PC-9 (cell line): ENCODE measurements around the gene ABCG4. TPM values are rescaled to one million over a fixed set of nuclear protein-coding genes. Genes with fewer than 3 reads are reported as not detected.

Experiments
- BruUV-seq: library from RNA; stranded (reverse); fragments of 400-500 nt; replicated peaks from 2 replicates; lab custom pipeline; 2021; lab: Mats Ljungman, UMichigan
- CTCF ChIA-PET: fragments of 300-600 bp; sonication (Branson Sonifier 250); formaldehyde crosslinking; loops from one replicate; lab custom pipeline; 2022; ENCODE audit warnings: antibody characterized with exemption; lab: Charles Lee
- POLR2A ChIA-PET: fragments of 300-600 bp; sonication (Branson Sonifier 250); formaldehyde crosslinking; loops from one replicate; lab custom pipeline; 2022; ENCODE audit warnings: antibody characterized with exemption; ENCODE audit not compliant: unreplicated experiment; lab: Charles Lee
- DNase-seq, 2 experiments: peaks; one replicate each; pipeline versions ENCODE4 v3.0.0 to v3.0.0-alpha.2; 2015 to 2022; ENCODE audit warnings: mixed read lengths in 1 of 2
- H2AFZ ChIP-seq: fragments of 200-600 bp; sonication (generic); 2 replicates; pipeline ENCODE4 v1.8.1; 2017; ENCODE audit warnings: antibody characterized with exemption
- H3F3A ChIP-seq: fragments of 200-600 bp; sonication (generic); 2 replicates; pipeline ENCODE4 v1.8.1; 2017; ENCODE audit warnings: antibody characterized with exemption, mild to moderate bottlenecking, low read depth; ENCODE audit not compliant: insufficient read depth
- H3K27ac ChIP-seq: fragments of 200-600 bp; sonication (generic); 2 replicates; pipeline ENCODE4 v1.6.1; 2016; ENCODE audit warnings: mixed run types
- H3K27me3 ChIP-seq: fragments of 200-600 bp; sonication (generic); 2 replicates; pipeline ENCODE4 v1.6.1; 2016; ENCODE audit warnings: low read depth, mixed run types; ENCODE audit not compliant: insufficient read depth
- H3K36me3 ChIP-seq: fragments of 200-600 bp; sonication (generic); 2 replicates; pipeline ENCODE4 v1.6.1; 2016; ENCODE audit warnings: low read depth, mixed run types
- H3K4me1 ChIP-seq: fragments of 200-600 bp; sonication (generic); replicated peaks from 2 replicates; pipeline ENCODE4 v1.6.1; 2016; ENCODE audit warnings: mixed run types; ENCODE audit not compliant: insufficient read depth
- H3K4me2 ChIP-seq: fragments of 200-600 bp; sonication (generic); 2 replicates; pipeline ENCODE4 v1.6.1; 2017; ENCODE audit warnings: mixed run types
- H3K4me3 ChIP-seq: fragments of 200-600 bp; sonication (generic); 2 replicates; pipeline ENCODE4 v1.6.1; 2016; ENCODE audit warnings: mixed run types
- H3K79me2 ChIP-seq: fragments of 200-600 bp; sonication (generic); 2 replicates; pipeline ENCODE4 v1.6.1; 2017; ENCODE audit warnings: low read depth, mixed run types
- H3K9me2 ChIP-seq: fragments of 200-600 bp; sonication (generic); 2 replicates; pipeline ENCODE4 v1.8.1; 2017; ENCODE audit warnings: mild to moderate bottlenecking; ENCODE audit not compliant: insufficient read depth
- H3K9me3 ChIP-seq: fragments of 200-600 bp; sonication (generic); 2 replicates; pipeline ENCODE4 v1.8.1; 2016; ENCODE audit warnings: low read depth; ENCODE audit not compliant: insufficient read depth
- H4K20me1 ChIP-seq: fragments of 200-600 bp; sonication (generic); 2 replicates; pipeline ENCODE4 v1.8.1; 2017; ENCODE audit not compliant: insufficient read depth
- EZH2 ChIP-seq: fragments of 200-600 bp; sonication (generic); IDR thresholded peaks from 2 replicates; pipeline ENCODE4 v1.8.0; 2017; ENCODE audit warnings: antibody characterized with exemption, low read depth
- intact Hi-C: fragments of 100-400 bp; cut with micrococcal nuclease; formaldehyde crosslinking; loops from one replicate; pipeline ENCODE4 v1.10.0; 2022; ENCODE audit not compliant: unreplicated experiment
- total RNA-seq: library from RNA; stranded (reverse); gene quantifications from 2 replicates; pipeline ENCODE4 v1.2.3, GENCODE V29; 2021
- TF ChIP-seq, protein P1 (sequence below): fragments of 200-600 bp; sonication (generic); conservative IDR thresholded peaks from 2 replicates; pipeline ENCODE4 v1.6.1; 2017; ENCODE audit warnings: mixed run types, antibody characterized with exemption, mild to moderate bottlenecking, moderate library complexity

ABCG4 gene
- total RNA-seq, 1 experiment from 2014 or later: 0.11 TPM

DNA sequence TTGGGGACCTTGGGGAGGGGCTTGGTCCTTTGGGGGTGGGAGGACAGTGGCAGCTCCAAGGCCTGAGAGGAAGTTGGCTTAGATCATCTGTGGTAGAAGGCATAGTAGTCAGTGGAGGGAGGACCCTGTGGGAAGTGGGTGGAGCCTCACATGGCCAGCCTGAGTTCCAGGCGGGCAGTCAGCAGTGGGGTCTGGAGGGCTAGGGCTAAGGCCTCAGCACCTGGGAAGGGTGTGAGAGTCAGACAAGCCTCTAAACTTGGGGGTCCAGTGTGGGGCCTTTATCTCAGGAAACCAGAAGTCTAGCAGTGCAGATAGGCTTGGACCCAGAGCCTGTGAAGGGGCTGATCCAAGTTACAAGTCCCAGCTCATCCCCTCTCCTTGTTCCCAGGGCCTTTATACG, 23.7 kb downstream of the ABCG4 start:
- no peak overlapping the region for H3K4me3 ChIP-seq
- no peak overlapping the region for H2AFZ ChIP-seq
- no peaks in the 10 kb centered on the region for H3K36me3 ChIP-seq
- peaks cover 26% of the 10 kb centered on the region for H3K4me1 ChIP-seq
- no peak overlapping the region for H3K4me2 ChIP-seq
- no peak for DNase-seq
- no peaks in the 10 kb centered on the region for H4K20me1 ChIP-seq
- H3K9me3 ChIP-seq: no peaks in the 10 kb centered on the region
- H3K27me3 ChIP-seq: no peaks in the 10 kb centered on the region
- ChIA-PET POLR2A (no interaction called here), CTCF (no interaction called here)
- no peak overlapping the region for H3K27ac ChIP-seq
- no TSS peak for BruUV-seq
- H3K79me2 ChIP-seq: no peaks in the 10 kb centered on the region
- H3K9me2 ChIP-seq: no peaks in the 10 kb centered on the region
- no peak for TF ChIP-seq EZH2
- TF ChIP-seq, protein P1, sequence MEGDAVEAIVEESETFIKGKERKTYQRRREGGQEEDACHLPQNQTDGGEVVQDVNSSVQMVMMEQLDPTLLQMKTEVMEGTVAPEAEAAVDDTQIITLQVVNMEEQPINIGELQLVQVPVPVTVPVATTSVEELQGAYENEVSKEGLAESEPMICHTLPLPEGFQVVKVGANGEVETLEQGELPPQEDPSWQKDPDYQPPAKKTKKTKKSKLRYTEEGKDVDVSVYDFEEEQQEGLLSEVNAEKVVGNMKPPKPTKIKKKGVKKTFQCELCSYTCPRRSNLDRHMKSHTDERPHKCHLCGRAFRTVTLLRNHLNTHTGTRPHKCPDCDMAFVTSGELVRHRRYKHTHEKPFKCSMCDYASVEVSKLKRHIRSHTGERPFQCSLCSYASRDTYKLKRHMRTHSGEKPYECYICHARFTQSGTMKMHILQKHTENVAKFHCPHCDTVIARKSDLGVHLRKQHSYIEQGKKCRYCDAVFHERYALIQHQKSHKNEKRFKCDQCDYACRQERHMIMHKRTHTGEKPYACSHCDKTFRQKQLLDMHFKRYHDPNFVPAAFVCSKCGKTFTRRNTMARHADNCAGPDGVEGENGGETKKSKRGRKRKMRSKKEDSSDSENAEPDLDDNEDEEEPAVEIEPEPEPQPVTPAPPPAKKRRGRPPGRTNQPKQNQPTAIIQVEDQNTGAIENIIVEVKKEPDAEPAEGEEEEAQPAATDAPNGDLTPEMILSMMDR: no peak
- intact Hi-C loops: no loop called here
- peaks cover 39% of the 10 kb centered on the region for H3F3A ChIP-seq

DNA sequence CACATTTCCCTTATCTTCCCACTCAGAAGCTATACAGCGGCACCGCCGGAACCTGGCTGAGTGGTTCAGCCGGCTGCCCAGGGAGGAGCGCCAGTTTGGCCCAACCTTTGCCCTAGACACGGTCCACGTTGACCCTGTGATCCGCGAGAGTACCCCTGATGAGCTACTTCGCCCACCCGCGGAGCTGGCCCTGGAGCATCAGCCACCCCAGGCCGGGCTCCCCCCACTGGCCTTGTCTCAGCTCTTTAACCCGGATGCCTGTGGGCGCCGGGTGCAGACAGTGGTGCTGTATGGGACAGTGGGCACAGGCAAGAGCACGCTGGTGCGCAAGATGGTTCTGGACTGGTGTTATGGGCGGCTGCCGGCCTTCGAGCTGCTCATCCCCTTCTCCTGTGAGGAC, 24.6 kb downstream of the ABCG4 start:
- no peak overlapping the region for H3K4me2 ChIP-seq
- no peaks in the 10 kb centered on the region for H3K36me3 ChIP-seq
- H3K79me2 ChIP-seq: no peaks in the 10 kb centered on the region
- peaks cover 30% of the 10 kb centered on the region for H3F3A ChIP-seq
- no peak for TF ChIP-seq EZH2
- TF ChIP-seq, protein P1: no peak
- peaks cover 26% of the 10 kb centered on the region for H3K4me1 ChIP-seq
- no peaks in the 10 kb centered on the region for H3K9me3 ChIP-seq
- no peaks in the 10 kb centered on the region for H4K20me1 ChIP-seq
- H3K4me3 ChIP-seq: no peak overlapping the region
- no TSS peak for BruUV-seq
- no peak overlapping the region for H3K27ac ChIP-seq
- CTCF ChIA-PET: no interaction called here
- intact Hi-C loops: no loop called here
- POLR2A ChIA-PET: interaction anchor here (0.6 to 0.7 kb wide), 2 partner anchors 71 to 151 kb away, joined by 5 to 7 read pairs; no protein-coding TSS in a partner anchor
- DNase-seq: no peak
- H2AFZ ChIP-seq: no peak overlapping the region
- H3K9me2 ChIP-seq: no peaks in the 10 kb centered on the region
- H3K27me3 ChIP-seq: no peaks in the 10 kb centered on the region

DNA sequence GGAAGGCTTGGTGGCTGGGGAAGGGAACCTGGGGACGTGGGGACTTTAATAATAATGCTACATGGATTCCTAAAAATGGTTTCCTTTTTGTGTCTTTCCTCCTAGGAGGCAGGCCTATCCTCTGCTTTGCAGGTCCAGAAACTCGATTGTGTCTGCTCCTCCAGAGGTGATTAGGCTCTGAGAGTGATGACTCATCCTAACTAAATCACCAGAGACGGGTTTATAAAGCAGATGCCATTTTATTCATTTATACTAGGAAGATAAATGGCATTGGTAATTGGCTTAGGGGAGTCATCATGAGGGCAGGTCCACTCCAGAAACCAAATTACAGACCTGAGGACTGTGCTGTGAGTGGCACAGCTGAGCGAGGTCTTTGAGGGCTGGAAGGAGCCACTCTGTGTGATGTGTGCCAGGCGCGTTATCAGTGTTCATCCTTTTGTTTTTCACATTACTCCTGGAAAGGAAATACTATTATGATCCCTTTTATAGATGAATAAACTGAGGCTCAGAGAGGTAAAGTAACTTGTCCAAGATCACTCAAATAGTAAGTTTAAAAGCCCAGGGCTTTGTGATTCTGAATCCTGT, 26.7 kb downstream of the ABCG4 start:
- ChIA-PET POLR2A (no interaction called here), CTCF (interaction anchor here (0.5 to 0.7 kb wide), 2 partner anchors 18 to 31 kb away, joined by 3 to 4 read pairs; partner anchors contain the start of gene CBL)
- peaks cover 15% of the 10 kb centered on the region for H3K4me1 ChIP-seq
- intact Hi-C loops: no loop called here
- H3K36me3 ChIP-seq: no peaks in the 10 kb centered on the region
- H3K9me2 ChIP-seq: no peaks in the 10 kb centered on the region
- H3K27ac ChIP-seq: peak overlapping the region; percentile 33
- H4K20me1 ChIP-seq: no peaks in the 10 kb centered on the region
- DNase-seq: no peak
- H3K4me3 ChIP-seq: no peak overlapping the region
- TF ChIP-seq EZH2: no peak
- TF ChIP-seq, protein P1: no peak
- no peaks in the 10 kb centered on the region for H3K27me3 ChIP-seq
- H2AFZ ChIP-seq: no peak overlapping the region
- no peaks in the 10 kb centered on the region for H3K9me3 ChIP-seq
- peaks cover 13% of the 10 kb centered on the region for H3F3A ChIP-seq
- no peaks in the 10 kb centered on the region for H3K79me2 ChIP-seq
- peak overlapping the region; percentile 29; the same call in 1 of the 2 replicates for H3K4me2 ChIP-seq
- BruUV-seq: no TSS peak
